T follicular helper cell (primary cell): ENCODE results near the gene WDR17.
"Not testable (repeated sequence)": the region's sequence is repeated elsewhere in the genome, so short reads cannot be mapped to it uniquely, and the experiment has no call there.

Experiments
- DNase-seq: peaks from one replicate; pipeline ENCODE4 v3.0.0-alpha.2; 2020; ENCODE audit warnings: low read depth

Gene WDR17

GRCh38 chr4:176193126-176193525 is 127.5 kb downstream of the WDR17 start:
- DNase-seq = no peak

- no peak for DNase-seq
These were observed 128.3 kb downstream of the WDR17 start for GRCh38 chr4:176193938-176194337.

- DNase-seq = peak; percentile 88
These were observed 129.7 kb downstream of the WDR17 start, which contains the start of gene SPATA4 for GRCh38 chr4:176195184-176195978. TSS of gene SPATA4 (minus strand) at chr4:176195585. CDS start at chr4:176195562, 23 bp downstream.

- DNase-seq = no peak
These were observed 132.8 kb downstream of the WDR17 start for GRCh38 chr4:176198316-176198903.

GRCh38 chr4:176205299-176205698 is 139.7 kb downstream of the WDR17 start:
- DNase-seq = no peak

GRCh38 chr4:176207839-176208238 is 142.2 kb downstream of the WDR17 start:
- DNase-seq = no peak

- DNase-seq = no peak
These were observed 143.9 kb downstream of the WDR17 start for GRCh38 chr4:176209535-176209934.

GRCh38 chr4:176210101-176210500 is 144.5 kb downstream of the WDR17 start:
- DNase-seq = no peak

- DNase-seq = no peak
These were observed 145.1 kb downstream of the WDR17 start for GRCh38 chr4:176210579-176211296.

GRCh38 chr4:176212351-176212750 is 146.7 kb downstream of the WDR17 start:
- not testable (repeated sequence) for DNase-seq

GRCh38 chr4:176217510-176217909 is 151.9 kb downstream of the WDR17 start:
- DNase-seq = no peak

- DNase-seq = no peak
These were observed 156.5 kb downstream of the WDR17 start for GRCh38 chr4:176222149-176222548.

- DNase-seq = no peak
These were observed 157.9 kb downstream of the WDR17 start for GRCh38 chr4:176223561-176223960.

GRCh38 chr4:176226736-176227135 is 161.1 kb downstream of the WDR17 start:
- no peak for DNase-seq

- no peak for DNase-seq
These were observed 164.0 kb downstream of the WDR17 start for GRCh38 chr4:176229645-176230044.
